ENCODE results near the gene GSDMA. TPM values are rescaled to one million over a fixed set of nuclear protein-coding genes. Genes with fewer than 3 reads are reported as not detected.

The GSDMA gene
- total RNA-seq, 1 donor from 2014 or later = 0.26 TPM

- H3K27me3 ChIP-seq (ENCODE audit: control insufficient read depth, insufficient read depth, low read length) = no peaks in the 10 kb centered on the region
- H3K36me3 ChIP-seq (ENCODE audit: control insufficient read depth, insufficient read depth, low read length) = peaks cover 21% of the 10 kb centered on the region
- no peak for TF ChIP-seq CTCF (IDR thresholded peaks at IDR 0.05; ENCODE audit: insufficient read depth, low read length, severe bottlenecking)
- no peak overlapping the region for H3K4me3 ChIP-seq (ENCODE audit: low read depth, low read length)
- FAIRE-seq (no peak), DNase-seq (ENCODE audit: low read depth) (no peak)
Measured at GRCh38 chr17:39924691-39925055, 38.1 kb upstream of the GSDMA start.

DNA sequence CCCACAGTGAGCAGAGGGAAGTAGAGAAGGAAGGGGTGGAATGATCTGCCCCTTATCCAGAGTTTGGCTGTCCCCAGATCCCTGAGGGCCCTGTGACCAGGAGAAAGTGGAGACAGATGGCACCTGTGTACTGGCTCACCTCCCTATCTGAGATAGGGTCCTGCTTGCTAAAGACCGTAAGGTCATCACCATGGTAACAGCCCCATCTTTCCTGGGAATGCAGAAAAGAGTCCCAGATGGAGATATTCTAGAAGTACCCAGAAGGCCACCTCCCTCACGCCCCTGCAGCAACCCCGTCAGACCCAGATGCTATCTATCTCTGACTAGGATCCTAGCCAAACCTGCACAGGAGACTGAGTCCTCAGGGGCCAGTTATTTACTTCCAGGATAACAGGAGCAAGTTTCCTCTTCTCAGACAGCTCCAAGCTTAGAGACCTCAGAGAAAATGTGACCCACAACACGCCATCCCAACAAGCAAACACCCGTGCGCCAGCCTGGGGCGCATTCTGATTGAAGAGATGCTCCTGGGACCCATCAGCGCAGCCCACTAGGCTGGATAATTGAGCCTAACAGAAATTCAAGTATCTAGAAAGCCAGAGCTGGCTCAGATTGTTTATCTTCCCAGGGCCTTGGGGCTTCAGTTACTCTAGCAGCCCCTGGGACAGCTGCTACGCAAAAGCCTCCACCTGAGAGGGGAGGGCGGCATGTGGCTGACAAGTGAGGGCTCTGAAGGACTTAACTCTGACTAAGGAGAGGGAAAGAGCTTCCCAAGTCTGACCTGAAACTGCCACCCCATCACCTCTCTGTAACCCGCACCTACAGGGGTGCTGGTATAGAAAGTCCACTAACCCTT lies 37.3 kb upstream of the GSDMA start:
- FAIRE-seq (no peak), DNase-seq (ENCODE audit: low read depth) (no peak)
- Histone ChIP-seq H3K36me3 (ENCODE audit: control insufficient read depth, insufficient read depth, low read length) (peaks cover 21% of the 10 kb centered on the region), H3K4me3 (ENCODE audit: low read depth, low read length) (no peak overlapping the region), H3K27me3 (ENCODE audit: control insufficient read depth, insufficient read depth, low read length) (no peaks in the 10 kb centered on the region)
- TF ChIP-seq CTCF (IDR thresholded peaks at IDR 0.05; ENCODE audit: insufficient read depth, low read length, severe bottlenecking) = no peak

GRCh38 chr17:39926135-39926587 lies 36.6 kb upstream of the GSDMA start:
- DNase-seq (ENCODE audit: low read depth) = no peak
- H3K27me3 ChIP-seq (ENCODE audit: control insufficient read depth, insufficient read depth, low read length) = no peaks in the 10 kb centered on the region

GRCh38 chr17:39926588-39927100 lies 36.2 kb upstream of the GSDMA start:
- DNase-seq (ENCODE audit: low read depth) (peak; percentile 35), FAIRE-seq (no peak)
- H3K4me3 ChIP-seq (ENCODE audit: low read depth, low read length) = peak overlapping the region; percentile 94
- TF ChIP-seq CTCF (IDR thresholded peaks at IDR 0.05; ENCODE audit: insufficient read depth, low read length, severe bottlenecking) = no peak
- peaks cover 18% of the 10 kb centered on the region for H3K36me3 ChIP-seq (ENCODE audit: control insufficient read depth, insufficient read depth, low read length)
- H3K27me3 ChIP-seq (ENCODE audit: control insufficient read depth, insufficient read depth, low read length) = no peaks in the 10 kb centered on the region

More at GRCh38 chr17:39926135-39926587, 36.6 kb upstream of the GSDMA start:
- no peak for TF ChIP-seq CTCF (IDR thresholded peaks at IDR 0.05; ENCODE audit: insufficient read depth, low read length, severe bottlenecking)
- peak overlapping the region; percentile 94 for H3K4me3 ChIP-seq (ENCODE audit: low read depth, low read length)
- no peak for FAIRE-seq
- peaks cover 20% of the 10 kb centered on the region for H3K36me3 ChIP-seq (ENCODE audit: control insufficient read depth, insufficient read depth, low read length)

DNA sequence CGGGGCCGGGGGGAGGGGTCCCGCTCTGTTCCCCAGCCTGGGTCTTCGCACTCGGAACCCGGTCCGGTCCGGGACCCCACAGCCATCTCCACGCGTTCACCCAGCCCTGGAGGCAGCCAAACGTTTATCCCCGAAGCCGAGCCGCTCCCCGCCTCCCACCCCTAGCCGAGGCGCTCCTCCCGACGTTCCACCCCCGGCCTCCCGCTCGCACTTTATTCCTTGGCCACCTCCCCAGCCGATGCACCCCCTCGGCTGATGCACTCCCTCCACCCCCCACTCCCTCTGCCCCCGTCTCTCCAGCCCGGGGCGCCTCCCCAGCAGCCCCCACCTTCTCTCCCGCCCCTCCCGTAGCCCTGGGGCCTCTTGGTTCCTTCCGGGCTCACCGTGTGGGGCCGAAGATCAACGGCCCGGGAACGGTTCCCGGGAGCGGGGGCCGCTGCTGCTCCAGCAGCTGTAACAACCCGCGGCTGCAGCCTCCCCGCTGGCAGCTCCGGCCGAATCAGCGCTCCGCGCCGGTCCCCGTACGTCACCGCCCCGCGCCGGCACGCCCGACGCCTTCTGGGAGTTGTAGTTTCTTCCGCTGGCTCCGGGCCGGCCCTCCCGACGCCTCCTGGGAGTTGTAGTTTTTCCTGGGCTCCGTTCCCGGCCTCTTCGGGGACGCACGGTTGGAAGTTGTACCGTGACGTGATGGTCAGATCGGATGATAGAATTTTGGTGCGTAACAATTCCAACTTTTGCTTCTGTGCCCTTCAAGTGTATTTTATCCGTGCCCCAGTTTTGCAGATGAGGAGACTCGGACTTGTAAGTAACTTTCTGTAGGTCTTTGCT lies 35.5 kb upstream of the GSDMA start, which contains the start of the genes LRRC3C and ORMDL3:
Gene LRRC3C (plus strand): TSS at position 632 of the 828 bp plus-strand sequence. CDS start 13,792 bp downstream, outside the sequence.
Gene ORMDL3 (minus strand): TSS at position 501 of the 828 bp plus-strand sequence. CDS start 3,398 bp downstream, outside the sequence.
- H3K36me3 ChIP-seq (ENCODE audit: control insufficient read depth, insufficient read depth, low read length) = peaks cover 15% of the 10 kb centered on the region
- no peaks in the 10 kb centered on the region for H3K27me3 ChIP-seq (ENCODE audit: control insufficient read depth, insufficient read depth, low read length)
- peak within 1 kb of the TSS; percentile 94 for H3K4me3 ChIP-seq (ENCODE audit: low read depth, low read length)
- DNase-seq (ENCODE audit: low read depth) (peak; percentile 73), FAIRE-seq (peak; percentile 13)
- TF ChIP-seq CTCF (IDR thresholded peaks at IDR 0.05; ENCODE audit: insufficient read depth, low read length, severe bottlenecking) = no peak

Measured in bronchial epithelial cell (primary cell).